Mammary epithelial cell (primary cell): ENCODE data around the gene LGALSL.

Experiments used
- CTCF ChIP-seq, 2 donors: IDR thresholded peaks in 1 of 2; conservative IDR thresholded peaks in 1 of 2; 2 replicates each; pipeline ENCODE4 v1.5.1; 2011 to 2012; ENCODE audit warnings: inconsistent platforms in 2 of 2, low read length in 2 of 2, mild to moderate bottlenecking in 2 of 2, control low read depth in 1 of 2, low read depth in 1 of 2; ENCODE audit not compliant: insufficient read depth in 1 of 2; ENCODE audit errors: extremely low read depth in 1 of 2
- EZH2 ChIP-seq: IDR thresholded peaks from 2 replicates; pipeline ENCODE4 v1.6.1; 2012; ENCODE audit warnings: low read length, inconsistent platforms, borderline replicate concordance

- TF ChIP-seq CTCF (conservative IDR thresholded peaks at IDR 0.05 in 1 of 2, IDR thresholded peaks at IDR 0.05 in 1 of 2; ENCODE audit: extremely low read depth in 1 of 2, insufficient read depth in 1 of 2, low read depth in 1 of 2, low read length in 2 of 2) (no peak), EZH2 (no peak)
Measured at GRCh38 chr2:64482243-64482642, 28.3 kb downstream of the LGALSL start.
